ENCODE results near the gene TMEFF1. TPM values are rescaled to one million over a fixed set of nuclear protein-coding genes. Genes with fewer than 3 reads are reported as not detected.
"Not testable (repeated sequence)": the region's sequence is repeated elsewhere in the genome, so short reads cannot be mapped to it uniquely, and the experiment has no call there.

The TMEFF1 gene
- total RNA-seq, 1 donor from 2014 or later, result not detected

DNA sequence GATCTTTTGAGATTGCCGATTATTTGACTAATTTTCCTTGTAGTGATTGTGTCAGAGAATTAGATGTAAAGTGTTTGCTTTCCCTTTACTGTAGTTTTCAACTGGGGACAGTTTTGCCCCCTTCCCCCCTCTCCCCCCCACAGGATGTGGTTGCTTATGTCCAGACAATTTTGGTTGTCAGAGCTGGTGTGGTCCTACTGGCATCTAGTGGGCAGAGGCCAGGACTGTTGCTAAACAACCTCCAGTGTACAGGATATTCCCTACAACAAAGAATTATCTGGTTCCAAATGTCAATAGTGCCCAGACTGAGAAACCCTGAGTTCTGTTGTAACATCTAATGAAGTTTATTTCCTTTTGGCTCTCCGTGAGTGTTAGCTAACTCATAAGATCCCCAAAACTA, 20.0 kb downstream of the TMEFF1 start:
- ATAC-seq, result no peak

DNA sequence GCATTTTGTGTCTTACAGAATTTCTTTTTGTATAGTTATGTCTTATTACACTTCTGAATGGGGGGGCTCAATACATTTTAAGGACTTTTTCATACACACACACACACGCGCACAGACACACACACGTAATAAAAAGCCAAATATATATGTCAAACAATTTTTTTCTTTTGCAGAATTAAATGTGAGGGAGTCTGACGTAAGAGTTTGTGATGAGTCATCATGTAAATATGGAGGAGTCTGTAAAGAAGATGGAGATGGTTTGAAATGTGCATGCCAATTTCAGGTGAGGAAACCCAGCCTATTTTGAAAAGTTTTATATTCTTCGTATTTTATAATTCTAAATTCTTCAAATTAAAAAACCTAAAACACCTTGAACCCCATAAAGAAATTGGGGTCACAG, 25.6 kb downstream of the TMEFF1 start:
- ATAC-seq, result no peak

DNA sequence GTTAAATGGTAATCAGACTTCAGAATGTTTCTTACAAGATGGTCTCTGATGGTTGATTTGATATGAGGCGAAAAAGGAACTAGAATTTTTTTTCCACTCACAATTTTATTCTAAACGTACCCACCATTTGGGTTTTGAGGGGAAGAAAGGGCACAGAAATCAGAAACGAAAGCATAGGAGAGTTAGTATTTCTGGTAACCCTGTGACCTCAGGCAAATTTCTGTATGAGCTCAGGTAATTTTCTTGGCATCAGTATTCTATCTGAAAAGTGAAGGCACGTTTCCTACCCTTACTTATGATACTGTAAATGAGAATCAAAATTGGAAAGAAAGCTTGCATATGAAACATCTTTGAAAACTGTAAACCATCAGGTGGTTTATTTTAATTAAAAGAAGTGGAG, 26.5 kb downstream of the TMEFF1 start:
- no peak for ATAC-seq

DNA sequence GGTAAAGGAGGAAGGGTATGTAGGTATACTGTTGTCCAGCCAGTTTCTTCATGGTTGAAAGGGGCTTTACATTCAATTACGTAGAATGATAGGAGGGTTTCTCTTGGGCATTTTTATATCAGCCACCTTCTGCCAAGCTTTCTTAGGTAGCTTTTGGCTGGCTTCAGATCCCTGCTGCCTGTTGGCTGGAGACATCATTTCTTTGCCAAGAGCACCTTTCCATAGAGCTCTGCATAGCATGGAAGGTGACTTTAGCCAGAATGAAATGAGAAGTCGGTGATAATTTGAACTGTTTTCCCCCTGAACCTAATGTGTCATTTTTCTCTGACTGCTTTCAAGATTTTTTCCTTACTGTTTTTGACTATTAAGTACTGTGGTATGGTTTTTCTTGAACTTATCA, 26.9 kb downstream of the TMEFF1 start:
- ATAC-seq, result no peak

DNA sequence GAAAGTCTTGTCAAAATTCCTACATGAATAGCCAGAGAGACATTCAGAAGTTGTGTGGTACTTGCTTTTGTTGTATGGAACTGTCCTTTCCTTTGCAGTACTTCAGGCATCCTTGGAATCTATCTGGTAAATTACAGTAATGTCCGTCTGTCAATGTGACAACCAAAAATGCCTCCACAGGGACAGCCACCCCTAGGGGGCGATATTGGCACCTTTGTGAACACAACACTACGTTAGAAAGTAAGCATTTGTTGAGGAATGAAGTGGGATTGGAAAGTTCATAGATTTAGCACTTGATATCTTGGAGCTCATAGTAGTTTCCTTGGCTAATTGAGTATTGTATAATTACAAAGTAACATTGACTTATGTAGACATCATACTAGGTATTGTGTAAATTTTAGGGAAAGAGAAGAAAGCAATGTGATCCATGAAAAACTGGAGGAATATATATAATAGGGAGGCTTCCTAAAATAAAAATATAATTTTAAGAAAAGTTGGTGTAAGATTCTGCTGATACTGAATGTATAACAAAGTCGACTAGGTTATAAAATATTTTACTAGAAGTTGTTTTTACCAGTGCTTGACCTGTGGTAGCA, 32.7 kb downstream of the TMEFF1 start:
- no peak for ATAC-seq

DNA sequence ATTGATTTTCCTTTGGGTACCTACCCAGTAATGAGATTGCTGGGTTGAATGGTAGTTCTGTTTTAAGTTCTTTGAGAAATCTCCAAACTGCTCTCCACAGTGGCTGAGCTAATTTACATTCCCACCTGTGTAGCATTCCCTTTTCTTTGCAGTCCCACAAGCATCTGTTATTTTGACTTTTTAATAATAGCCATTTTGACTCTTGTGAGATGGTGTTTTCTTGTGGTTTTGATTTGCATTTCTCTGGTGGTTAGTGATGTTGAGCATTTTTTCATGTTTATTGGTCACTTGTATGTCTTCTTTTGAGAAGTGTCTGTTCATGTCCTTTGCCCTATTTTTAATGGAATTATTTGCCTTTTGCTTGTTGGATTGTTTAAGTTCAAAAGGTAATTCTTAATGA, 34.4 kb downstream of the TMEFF1 start:
- ATAC-seq, result not testable (repeated sequence)

DNA sequence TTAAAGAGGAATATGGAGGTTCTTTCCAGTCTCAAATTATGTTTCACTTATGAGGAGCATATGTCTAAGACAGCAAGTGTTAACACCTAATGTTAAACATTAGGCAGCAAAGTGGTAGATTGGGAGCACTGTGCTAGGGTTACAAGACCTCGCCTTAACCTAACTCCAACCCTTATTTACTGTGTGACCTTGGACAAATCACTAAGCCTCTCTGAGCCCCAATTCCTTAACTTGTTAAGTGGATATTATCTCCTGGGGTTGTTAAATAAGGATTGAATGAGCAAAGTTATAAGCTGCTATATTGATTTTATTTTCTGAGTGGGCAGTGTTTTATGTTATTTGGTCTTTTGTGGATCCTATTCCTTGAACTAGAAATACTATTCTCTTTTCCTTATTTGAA, 38.3 kb downstream of the TMEFF1 start:
- ATAC-seq, result no peak

DNA sequence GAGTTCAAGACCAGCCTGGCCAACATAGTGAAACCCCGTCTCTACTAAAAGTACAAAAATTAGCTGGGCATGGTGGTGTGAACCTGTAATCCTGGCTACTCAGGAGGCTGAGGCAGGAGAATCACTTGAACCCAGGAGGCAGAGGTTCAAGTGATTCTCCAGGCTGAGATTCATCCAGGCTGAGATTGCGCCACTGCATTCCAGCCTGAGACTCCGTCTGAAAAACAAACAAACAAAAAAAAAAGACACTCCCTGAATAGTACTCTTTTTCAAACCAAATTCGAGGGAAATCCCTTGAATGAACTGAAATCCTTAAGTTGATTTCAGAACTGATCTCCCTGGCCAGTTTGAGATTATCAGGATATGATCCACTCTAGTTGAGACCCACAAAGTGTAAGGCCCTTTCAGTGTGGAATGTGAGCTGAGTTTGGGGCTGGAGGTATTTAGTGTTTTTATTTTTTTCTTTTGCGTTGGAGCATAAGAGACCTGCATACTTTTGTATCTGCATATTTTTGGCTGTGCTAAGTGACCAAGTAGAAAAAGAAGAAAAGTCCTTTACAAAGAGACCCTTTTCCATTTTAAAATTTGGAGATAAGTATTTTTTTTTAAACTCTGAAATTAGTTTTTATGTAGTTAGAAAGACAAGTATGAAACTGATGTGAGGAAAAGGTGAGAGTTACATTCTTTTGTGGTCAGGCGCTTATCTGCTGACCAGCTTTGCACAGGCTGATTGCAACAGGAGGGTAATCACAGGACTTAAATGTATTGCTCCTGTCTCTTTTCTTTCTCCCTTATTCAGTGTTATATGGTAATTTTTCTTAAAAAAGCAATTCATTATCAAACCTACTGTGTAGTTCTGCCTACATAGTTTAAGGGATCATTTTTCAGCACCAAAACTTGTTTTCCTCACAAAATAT, 42.9 kb downstream of the TMEFF1 start:
- no peak for ATAC-seq

DNA sequence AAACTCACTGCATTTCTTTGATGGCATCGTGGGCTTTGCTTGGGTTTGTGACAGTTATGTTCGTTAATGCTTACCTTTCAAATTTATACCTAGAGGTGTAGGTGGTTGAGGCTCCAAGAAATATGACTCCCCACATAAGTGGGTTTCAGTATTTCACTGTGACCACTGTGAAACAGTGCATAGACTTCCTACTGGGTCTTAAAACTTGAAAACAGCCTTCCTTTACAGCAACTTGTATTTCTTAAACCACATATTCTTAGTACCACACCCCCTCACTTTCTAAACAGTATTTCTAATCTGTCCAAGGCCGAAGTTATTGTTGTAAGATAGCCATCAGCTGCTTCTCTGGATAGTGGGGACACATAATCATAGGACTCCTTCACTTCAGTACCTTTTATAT, 48.3 kb downstream of the TMEFF1 start:
- no peak for ATAC-seq

DNA sequence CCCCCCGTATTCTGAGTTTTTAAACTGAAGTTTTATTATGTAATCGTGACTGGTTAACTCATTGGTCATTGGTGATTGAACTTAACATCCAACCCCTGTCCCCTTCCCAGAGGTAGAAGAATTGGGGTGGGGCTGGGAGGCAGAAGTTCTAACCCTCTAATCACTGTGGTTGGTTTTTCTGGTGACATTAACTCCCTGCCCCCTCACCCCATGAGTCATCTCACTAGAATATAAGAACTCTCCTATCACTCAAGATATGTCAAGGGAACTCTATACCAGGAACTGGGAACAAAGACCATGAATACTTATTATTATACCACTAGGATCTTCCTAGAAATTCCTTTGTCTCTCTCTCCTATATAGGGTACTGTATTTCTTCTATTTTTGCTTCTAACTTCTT, 52.6 kb downstream of the TMEFF1 start:
- no peak for ATAC-seq

DNA sequence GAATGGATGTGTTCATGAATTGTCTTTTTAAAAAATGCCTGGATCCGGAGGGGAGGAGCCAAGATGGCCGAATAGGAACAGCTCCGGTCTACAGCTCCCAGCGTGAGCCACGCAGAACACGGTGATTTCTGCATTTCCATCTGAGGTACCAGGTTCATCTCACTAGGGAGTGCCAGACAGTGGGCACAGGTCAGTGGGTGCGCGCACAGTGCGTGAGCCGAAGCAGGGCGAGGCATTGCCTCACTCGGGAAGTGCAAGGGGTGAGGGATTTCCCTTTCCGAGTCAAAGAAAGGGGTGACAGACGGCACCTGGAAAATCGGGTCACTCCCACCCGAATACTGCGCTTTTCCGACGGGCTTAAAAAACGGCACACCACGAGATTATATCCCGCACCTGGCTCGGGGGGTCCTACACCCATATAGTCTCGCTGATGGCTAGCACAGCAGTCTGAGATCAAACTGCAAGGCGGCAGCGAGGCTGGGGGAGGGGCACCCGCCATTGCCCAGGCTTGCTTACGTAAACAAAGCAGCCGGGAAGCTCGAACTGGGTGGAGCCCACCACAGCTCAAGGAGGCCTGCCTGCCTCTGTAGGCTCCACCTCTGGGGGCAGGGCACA, 54.3 kb downstream of the TMEFF1 start:
- ATAC-seq, result not testable (repeated sequence)

DNA sequence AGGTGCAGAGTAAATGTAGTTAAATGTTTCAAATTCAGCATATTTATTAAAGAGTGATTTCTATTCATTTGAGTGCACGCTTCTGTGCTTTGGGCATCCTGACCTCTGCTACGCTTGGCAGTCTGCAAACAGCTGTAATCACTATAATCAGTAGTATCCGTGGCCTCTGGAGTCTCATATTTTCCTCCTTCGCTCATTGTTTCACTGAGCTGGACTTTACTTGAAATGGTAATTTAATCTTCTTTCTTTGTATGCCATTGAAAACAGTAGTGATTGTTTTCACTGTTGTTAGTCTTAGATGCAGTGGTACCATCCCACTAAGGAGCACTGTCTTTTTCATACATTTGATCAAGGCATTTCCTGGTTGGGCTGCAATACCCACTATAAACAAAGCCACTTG, 61.5 kb downstream of the TMEFF1 start:
- ATAC-seq, result no peak

DNA sequence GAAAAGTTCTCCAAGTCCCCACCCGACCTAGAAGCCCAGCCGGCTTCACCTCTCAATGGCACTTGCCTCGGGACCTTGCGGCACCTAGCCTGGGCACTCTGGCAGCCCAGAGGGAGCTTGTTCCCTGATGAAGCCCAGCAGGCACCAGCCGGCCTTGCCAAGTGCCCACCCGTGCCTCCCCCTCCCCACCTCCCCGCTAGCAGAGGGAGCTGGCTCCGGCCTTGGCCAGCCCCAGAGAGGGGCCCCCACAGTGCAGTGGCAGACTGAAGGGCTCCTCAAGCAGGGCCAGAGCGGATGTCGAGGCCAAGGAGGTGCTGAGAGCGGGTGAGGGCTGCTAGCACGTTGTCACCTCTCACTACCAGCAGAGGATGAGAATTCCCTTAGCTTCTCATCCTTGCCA, 67.4 kb downstream of the TMEFF1 start:
- ATAC-seq, result no peak

DNA sequence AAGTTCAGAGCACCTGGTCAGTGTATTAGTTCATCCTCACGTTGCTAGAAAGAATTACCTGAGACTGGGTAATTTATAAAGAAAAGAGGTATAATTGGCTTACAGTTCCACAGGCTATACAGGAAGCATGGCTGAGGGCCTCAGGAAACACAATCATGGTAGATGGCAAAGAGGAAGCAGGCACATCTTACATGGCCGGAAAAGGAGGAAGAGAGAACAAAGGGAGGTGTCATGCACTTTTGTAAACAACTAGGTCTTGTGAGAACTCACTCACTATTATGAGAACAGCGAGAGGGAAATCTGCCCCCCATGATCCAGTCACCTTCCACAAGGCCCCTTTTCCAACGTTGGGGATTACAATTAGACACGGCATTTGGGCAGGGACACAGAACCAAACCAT, 76.1 kb downstream of the TMEFF1 start:
- ATAC-seq, result no peak

DNA sequence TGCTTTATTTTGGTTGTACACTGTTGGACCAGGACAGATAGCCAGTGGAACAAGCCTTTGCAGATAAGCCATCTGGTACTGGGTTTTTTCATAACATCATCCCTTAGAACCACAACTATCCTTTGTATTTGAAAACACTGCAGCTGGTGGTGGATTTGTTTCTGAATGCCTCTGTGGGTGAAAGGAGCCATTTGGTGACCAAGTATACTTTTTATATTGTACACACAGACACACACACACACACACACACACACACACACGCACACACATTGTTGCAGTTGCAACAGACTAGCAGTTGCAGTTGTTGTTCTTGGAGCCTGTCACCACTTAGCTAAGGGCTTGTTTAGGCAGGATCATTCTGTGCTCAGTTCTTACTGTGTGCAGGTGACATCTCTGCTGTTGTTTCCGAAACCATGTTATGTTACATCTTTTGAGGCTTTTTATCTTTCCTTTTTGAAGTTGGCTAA, 82.0 kb downstream of the TMEFF1 start:
- no peak for ATAC-seq

DNA sequence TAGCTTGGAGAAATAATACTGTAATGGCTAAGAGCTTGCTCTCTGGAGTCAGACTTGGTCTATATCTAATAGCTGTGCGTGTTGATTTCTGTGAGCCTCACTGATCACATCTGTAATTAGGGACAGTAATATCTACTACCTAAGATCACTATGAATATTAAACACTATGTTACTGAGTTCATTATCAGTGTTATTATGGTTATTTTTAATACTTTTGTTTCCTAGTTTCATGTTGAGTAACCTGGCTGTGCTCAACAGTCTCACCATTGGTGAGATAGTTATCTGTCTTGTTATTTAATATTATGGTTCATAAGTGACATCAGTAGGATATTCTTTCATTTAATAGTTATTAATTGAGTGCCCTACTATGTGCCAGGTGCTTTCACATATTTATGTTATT, 82.5 kb downstream of the TMEFF1 start:
- ATAC-seq, result no peak

DNA sequence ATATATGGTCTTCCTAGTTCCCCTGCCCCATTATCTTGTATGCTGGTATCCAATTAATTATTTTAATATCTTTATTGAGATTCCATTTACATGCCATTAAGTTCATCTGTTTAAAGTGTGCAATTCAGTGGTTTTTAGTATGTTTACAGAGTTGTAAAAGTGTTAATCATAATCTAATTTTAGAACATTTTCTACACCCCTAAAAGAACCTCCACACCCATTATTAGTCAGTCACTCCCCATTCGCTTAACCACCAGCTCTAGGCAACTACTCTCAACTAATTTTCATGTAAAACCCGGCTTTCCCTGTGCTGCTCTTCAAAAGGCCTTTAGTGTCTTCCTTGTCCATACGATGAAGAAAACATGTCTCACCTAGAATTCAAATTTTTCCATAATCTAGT, 84.1 kb downstream of the TMEFF1 start:
- ATAC-seq, result no peak

DNA sequence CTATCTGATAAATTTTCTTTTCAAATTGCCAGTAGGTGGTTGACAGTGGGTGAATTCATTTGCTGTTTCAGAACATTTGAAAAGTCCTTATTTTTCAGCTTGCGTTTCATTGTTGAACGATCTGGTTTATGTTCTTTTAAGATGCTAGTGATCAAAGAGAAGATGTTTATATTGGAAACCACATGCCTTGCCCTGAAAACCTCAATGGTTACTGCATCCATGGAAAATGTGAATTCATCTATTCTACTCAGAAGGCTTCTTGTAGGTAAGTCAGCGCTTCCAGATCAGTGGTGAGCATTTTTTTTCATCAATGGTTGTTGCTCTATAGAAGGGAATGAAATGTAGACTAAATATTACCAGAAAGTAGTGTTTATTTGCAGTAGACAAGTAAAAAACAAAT, 88.3 kb downstream of the TMEFF1 start:
- ATAC-seq, result no peak

DNA sequence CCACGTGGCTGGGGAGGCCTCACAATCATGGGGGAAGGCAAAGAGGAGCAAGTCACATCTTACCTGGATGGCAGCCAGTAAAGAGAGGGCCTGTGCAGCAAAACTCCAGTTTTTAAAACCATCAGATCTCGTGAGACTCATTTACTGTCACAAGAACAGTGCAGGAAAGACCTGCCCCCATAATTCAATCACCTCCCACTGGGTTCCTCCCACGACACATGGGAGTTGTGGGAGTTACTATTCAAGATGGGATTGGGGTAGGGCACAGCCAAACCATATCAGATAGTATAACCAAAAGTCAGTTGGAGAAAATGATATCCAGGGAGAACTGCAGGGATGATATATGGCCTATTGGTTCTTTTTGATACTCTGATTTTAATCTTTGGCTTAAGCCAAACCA, 94.9 kb downstream of the TMEFF1 start:
- ATAC-seq, result no peak

DNA sequence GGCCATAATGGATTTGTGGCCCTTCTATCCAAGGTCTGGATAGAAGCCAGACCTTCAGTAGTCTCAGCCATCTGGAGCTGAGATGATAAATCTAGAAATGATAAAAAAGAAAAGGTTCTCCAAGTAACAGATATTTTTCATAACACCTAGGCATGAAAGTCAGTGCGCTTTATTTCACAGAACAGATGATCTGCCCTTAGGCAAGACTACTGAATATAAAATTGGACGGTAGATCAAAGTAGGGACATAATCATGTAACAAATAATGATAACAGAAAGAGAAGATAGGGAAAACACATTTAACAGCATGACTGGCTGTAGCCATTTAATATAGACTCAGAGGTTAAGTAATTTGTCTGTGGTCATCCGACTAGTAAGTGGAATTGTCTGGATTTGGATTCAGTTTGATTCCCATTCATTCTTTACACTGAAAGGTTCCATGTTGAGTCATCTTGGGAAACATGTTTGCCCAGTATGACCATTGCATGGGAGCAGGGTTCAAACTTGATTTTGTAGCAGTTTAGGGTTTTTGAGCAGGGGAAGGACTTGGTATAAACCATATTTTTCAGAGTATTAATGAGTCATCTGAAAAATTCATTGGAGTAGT, 100.8 kb downstream of the TMEFF1 start:
- ATAC-seq, result no peak

DNA sequence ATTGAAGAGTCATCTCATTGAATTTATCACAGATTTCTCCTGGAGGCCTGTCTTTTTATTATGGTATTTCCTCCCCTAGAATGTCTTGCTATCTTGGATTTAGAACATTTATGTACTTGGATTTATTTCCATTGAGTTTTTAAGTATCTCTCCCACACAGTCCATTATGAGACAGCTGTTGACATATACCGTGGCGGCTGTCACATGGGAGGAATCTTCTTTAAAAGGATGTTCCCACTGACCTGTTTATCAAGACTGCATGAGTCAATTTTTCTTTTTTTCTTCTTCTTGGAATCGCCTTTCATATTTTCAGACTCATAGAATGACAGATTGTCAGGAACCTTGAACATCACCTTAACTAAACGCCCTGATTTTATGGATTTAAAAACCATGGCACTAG, 102.1 kb downstream of the TMEFF1 start:
- no peak for ATAC-seq

DNA sequence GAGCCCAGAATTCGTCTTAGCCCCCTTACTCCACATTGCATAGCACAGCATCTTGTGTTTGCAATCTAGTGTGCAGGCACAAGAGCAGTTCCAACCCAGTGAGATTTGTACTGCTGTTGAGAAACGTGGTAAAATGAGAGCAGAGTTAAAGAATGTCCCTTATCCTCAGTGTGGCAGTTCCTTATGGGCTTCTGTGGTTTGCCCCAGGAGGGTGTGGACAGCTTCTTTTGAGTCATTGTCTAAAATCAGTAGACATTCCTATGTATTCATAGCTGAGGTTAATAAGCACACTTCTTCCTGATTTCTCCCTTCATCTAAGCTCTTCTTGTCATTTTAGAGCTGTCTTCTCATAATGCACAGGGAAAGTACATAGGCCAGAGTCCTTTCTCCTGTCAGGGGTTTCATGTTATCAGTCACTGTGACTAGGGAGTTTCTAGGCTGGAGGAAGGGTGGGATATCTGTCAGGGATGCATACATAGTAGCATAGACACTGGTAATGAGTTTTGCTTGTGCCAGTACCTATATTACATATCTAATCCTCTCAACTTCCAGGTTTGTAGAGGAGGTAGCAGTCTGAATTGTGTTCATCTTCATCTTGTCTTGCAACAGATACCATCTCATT, 102.9 kb downstream of the TMEFF1 start:
- peak; percentile 64 for ATAC-seq
